NCI-H526 (cell line): ENCODE results near the gene GCK.

Source experiments
- DNase-seq, 2 experiments: peaks; one replicate each; lab custom pipeline; 2025; lab: John Stamatoyannopoulos, UW

GCK gene

DNA sequence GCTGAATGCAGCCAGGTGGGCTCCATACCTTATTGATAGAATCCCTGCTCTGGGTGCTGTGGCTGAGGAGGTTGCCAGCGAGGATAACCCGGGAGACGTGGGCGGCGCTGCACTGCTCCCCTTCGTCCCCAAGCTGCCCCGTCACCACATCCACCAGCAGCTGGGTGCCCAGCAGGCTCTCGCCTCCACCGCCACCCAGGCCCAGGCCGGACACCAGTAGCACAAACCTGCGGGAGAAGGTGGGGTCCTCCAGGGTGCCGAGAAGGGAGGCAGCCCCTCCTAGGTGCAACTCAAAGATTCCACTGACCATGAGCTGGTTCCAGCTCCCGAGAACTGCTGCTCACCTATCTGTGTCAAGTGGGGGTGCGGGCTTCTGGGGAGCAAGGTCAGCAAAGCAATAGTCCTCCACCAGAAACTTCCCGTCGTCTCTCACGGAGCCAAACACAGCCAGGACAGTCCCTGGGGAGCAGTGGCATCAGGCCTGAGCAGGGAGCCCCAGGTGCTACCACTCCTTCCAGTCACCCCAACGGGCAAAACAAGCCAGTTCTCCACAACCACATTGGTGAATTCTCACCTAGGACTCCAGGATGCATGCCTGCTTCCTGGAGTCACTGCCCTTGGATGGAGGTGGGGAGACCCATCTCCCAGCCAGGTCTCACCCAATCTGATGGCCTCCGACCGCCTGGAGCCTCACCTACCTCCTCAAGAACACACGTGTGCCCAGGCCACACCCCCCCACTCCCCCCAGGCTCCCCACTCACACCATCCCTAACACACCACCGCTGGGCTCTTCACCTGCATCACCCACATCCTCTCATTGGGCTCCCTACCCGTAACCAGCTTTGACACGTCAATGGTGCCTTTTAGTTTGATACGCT lies 72.2 kb downstream of the GCK start:
- DNase-seq = no peak

GRCh38 chr7:44116087-44116788 lies 73.0 kb downstream of the GCK start:
- DNase-seq = no peak

DNA sequence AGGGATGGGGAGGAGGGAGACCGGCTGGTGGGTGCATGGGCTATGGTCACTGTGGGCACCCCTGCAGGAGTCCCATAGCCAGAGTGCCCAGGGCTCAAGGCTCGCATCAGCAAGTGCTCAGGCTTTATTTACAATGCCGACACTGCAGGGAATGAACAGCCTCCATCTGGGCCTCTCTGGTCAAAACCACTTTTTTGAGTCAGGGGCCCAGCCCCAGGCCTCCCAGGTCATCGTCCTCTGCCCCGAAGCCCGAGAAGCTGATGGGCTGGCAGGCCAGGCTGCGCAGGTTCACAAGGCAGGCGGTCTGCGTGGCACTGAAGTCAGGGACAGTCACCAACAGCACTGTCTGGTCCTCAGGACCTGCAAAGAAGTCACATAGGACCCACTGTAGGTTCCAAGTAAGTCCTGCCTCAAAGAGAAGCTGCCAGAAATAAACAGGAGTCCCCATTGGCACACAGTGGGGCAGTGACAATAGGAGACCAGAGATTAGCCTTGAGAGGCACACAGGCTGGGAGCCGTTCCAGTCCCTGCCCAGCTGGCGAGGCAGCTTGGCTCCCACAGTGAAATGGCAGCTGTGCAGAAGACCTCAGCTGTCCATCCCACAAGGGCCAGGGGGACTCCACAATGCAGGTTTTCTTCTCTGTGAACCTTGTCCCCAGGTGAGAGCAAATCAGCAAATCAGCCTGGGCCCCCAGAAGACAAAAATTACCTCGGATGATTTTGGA lies 74.5 kb downstream of the GCK start:
- no peak for DNase-seq

DNA sequence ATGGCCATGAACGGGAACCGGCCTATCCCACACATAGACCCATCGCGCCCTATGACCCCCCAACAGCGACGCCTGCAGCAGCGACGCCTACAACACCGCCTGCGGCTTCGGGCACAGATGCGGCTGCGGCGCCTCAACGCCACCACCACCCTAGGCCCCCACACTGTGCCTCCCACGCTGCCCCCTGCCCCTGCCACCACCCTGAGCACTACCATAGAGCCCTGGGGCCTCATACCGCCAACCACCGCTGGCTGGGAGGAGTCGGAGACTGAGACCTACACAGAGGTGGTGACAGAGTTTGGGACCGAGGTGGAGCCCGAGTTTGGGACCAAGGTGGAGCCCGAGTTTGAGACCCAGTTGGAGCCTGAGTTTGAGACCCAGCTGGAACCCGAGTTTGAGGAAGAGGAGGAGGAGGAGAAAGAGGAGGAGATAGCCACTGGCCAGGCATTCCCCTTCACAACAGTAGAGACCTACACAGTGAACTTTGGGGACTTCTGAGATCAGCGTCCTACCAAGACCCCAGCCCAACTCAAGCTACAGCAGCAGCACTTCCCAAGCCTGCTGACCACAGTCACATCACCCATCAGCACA lies 75.4 kb downstream of the GCK start:
- DNase-seq = no peak

DNA sequence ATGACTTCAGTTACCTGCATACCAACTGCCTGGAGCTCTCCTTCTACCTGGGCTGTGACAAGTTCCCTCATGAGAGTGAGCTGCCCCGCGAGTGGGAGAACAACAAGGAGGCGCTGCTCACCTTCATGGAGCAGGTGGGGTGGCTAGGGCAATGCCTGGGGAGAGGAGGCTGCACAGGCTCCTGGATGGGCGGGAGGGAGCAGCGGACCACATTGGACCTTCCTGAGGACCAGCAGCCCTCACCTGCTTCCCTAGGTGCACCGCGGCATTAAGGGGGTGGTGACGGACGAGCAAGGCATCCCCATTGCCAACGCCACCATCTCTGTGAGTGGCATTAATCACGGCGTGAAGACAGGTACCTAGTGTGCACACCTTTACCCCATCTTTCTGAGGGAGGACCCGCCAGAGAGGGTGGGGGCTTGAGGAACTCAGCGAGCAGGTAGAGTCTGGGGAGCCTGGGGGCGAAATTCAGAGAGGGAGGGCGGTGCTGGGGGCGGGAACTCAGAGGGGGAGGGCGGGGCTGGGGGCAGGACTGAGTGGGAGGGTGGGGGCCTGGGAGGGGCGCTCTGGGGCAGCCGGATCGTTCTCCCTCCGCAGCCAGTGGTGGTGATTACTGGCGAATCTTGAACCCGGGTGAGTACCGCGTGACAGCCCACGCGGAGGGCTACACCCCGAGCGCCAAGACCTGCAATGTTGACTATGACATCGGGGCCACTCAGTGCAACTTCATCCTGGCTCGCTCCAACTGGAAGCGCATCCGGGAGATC lies 76.1 kb downstream of the GCK start:
- peak; percentile 47 to 67 for DNase-seq

DNA sequence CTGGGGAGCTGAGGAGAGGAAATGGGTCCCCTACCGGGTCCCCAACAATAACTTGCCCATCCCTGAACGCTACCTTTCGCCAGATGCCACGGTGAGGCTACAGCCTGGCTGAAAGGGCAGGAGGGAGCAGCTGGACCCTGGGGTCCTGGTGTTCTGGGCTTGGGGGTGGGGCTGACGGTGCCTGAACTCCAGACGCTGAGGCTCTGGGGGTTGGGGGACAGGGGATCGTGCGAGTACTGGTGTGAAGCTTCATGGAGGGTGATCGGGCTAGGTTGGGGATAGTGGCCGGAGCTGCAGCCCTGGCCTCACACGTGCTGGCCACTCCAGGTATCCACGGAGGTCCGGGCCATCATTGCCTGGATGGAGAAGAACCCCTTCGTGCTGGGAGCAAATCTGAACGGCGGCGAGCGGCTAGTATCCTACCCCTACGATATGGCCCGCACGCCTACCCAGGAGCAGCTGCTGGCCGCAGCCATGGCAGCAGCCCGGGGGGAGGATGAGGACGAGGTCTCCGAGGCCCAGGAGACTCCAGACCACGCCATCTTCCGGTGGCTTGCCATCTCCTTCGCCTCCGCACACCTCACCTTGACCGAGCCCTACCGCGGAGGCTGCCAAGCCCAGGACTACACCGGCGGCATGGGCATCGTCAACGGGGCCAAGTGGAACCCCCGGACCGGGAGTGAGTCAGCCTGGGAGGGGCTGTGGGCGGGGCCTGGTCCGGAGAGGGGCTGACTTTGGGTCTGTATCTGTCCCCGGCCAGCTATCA lies 76.8 kb downstream of the GCK start:
- peak in 1 of 2 experiments; percentile 79 for DNase-seq

DNA sequence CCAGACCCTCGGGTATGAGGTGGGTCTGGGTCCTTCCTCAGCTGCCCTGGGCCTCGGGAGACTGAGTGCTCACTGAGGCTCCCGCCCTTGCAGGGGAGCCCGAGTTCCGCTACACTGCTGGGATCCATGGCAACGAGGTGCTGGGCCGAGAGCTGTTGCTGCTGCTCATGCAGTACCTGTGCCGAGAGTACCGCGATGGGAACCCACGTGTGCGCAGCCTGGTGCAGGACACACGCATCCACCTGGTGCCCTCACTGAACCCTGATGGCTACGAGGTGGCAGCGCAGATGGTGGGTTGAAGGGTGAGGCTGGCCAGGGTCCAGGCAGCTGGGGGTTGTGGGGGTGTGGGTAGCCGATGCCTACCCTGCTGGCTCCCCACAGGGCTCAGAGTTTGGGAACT lies 77.5 kb downstream of the GCK start:
- DNase-seq = peak in 1 of 2 experiments; percentile 59

- DNase-seq = peak in 1 of 2 experiments; percentile 16
These were observed 78.3 kb downstream of the GCK start for GRCh38 chr7:44110719-44111635.

DNA sequence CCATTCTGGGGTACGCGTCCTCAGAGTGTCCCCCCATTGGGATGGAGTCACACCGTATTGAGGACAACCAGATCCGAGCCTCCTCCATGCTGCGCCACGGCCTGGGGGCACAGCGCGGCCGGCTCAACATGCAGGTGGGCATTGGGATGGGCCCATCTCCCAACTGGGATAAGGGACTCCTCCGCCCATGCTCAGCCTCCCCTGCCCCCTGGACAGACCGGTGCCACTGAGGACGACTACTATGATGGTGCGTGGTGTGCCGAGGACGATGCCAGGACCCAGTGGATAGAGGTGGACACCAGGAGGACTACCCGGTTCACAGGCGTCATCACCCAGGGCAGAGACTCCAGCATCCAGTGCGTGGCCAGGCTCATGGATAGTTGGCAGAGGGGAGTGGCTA lies 79.2 kb downstream of the GCK start:
- no peak for DNase-seq

DNA sequence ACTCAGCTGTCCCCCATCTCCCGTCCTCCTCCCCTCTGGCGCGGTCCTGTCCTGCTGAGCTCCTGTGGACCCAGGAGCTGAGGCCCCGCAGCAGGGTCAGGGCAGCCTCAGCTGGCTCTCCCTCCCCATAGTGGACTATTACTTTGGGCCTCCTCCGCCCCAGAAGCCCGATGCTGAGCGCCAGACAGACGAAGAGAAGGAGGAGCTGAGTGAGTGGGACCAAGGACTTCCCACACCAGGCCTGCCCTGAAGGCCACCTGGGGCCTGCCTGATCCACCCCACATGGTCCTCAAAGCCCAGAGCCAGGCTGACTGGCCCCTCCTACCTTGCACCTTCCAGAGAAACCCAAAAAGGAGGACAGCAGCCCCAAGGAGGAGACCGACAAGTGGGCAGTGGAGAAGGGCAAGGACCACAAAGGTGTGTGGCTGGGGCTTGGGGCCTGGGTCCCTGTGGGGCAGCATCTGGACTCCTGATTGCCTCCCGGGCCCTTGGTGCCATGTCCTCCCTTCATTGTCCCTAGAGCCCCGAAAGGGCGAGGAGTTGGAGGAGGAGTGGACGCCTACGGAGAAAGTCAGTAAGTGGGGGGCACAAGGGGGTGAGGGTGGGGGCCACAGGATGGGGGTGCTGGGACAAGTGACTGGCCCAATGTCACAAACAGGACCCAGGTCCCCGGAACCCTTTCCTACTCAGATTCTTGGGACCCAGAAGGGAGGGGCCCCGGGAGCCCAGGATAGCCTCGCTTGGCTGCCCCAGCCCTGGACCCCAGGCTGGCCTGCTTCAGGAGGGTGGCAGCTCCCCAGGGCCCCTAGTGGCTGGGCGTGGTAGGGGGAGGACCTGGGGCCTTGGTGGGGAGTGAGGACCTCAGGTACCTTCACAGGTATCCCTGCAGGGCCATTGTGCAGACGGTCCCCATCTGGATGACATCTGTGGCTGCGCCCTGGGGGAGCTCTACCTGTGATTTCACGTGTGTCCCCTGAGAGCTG lies 80.2 kb downstream of the GCK start:
- DNase-seq = no peak

GRCh38 chr7:44107961-44108767 lies 81.1 kb downstream of the GCK start:
- DNase-seq = no peak

GRCh38 chr7:44107116-44107960 lies 81.9 kb downstream of the GCK start:
- no peak for DNase-seq

GRCh38 chr7:44106311-44107065 lies 82.8 kb downstream of the GCK start:
- DNase-seq = no peak

DNA sequence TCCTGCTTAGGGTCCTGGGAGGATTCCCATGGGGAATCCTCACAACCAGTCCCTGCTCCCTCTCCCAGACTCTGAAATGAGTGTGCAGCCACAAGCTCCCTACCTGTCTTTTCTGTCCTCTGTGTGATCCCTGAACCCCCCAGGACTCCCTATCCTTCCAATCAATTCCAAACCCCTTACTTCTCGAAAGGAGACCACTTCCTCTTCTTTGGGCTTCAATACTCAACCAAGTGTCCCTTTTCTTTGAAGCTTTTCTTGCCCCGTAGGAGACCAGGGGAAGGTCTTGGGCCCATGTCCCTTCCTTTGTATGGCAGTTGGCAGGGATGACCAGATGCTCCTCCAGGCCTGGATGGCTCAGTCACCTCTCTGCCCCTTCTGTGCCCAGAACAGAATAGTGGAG lies 83.4 kb downstream of the GCK start:
- DNase-seq = no peak

DNA sequence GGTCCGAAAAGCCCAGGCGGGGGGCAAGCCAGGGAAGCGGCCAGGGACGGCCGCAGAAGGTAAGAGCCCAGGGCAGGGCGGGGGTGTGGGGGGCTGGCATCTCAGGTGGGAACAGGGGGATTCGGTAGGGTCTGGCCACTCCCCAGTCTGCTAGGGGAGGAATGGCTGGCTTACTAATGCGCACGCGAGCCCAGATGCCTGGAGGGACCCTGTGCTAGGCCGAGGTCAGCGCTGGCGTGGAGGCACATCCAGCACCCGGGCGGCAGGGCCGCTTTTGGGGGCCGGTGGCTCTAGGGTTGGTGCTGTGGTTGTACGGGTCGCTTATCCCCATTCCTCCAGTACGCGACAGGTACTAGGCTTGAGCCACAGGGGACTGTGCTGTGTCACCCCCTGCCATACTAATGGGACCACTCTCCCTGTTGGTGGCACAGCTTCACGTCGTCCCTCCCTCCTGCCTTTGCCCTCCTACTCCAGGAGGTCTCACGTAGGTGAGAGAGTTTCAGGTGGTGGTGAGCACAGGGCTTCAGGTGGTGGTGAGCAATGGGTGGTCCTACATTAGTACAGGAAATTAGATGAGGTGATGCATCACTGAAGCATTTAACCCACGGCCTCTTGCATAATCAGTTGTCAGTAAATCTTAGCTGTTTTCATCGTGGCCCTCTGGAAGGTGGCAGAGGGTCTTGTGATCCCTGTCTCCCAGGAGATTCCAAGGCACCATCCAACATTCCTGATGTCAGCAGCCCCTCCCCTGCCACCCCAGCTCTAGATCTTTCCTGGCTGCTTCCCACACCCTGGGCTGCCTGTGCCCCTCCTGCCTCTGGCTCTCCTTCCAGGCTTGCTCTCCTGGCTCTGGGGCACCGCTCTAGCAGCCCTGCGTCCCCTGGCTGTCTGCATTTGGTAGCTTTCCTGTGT lies 84.1 kb downstream of the GCK start:
- DNase-seq = no peak
